Measurements from ENCODE around the gene SPNS2. TPM values are rescaled to one million over a fixed set of nuclear protein-coding genes. Genes with fewer than 3 reads are reported as not detected.

Gene SPNS2
- polyA plus RNA-seq, 1 donor from 2014 or later, result 39.7 TPM

- Histone ChIP-seq H3K79me2 (replicated peaks; ENCODE audit: insufficient read depth, low read length) (peaks cover 9% of the 10 kb centered on the region), H3K27me3 (ENCODE audit: insufficient read depth, low read depth, low read length) (peaks cover 2% of the 10 kb centered on the region), H2AFZ (ENCODE audit: low read depth, low read length) (no peak overlapping the region), H3K9me3 (ENCODE audit: low read length) (no peaks in the 10 kb centered on the region), H3K9ac (ENCODE audit: low read length) (no peak overlapping the region), H4K20me1 (ENCODE audit: insufficient read depth) (no peaks in the 10 kb centered on the region), H3K36me3 (ENCODE audit: insufficient read depth, low read length) (no peaks in the 10 kb centered on the region), H3K9me2 (ENCODE audit: insufficient read depth, low read length) (no peaks in the 10 kb centered on the region), H3K4me2 (ENCODE audit: low read length) (no peak overlapping the region), H3F3A (ENCODE audit: insufficient read depth, low read length, poor library complexity, severe bottlenecking) (no peaks in the 10 kb centered on the region), H3K27ac (ENCODE audit: low read length) (no peak overlapping the region), H3K4me3 (ENCODE audit: low read length) (no peak overlapping the region)
- no peak for TF ChIP-seq TAF1 (IDR thresholded peaks at IDR 0.05; ENCODE audit: low read depth)
- TF ChIP-seq SMC3 (conservative IDR thresholded peaks at IDR 0.05; ENCODE audit: poor library complexity), result no peak
- TF ChIP-seq RAD21 (conservative IDR thresholded peaks at IDR 0.05), result no peak
- TF ChIP-seq, protein P1, sequence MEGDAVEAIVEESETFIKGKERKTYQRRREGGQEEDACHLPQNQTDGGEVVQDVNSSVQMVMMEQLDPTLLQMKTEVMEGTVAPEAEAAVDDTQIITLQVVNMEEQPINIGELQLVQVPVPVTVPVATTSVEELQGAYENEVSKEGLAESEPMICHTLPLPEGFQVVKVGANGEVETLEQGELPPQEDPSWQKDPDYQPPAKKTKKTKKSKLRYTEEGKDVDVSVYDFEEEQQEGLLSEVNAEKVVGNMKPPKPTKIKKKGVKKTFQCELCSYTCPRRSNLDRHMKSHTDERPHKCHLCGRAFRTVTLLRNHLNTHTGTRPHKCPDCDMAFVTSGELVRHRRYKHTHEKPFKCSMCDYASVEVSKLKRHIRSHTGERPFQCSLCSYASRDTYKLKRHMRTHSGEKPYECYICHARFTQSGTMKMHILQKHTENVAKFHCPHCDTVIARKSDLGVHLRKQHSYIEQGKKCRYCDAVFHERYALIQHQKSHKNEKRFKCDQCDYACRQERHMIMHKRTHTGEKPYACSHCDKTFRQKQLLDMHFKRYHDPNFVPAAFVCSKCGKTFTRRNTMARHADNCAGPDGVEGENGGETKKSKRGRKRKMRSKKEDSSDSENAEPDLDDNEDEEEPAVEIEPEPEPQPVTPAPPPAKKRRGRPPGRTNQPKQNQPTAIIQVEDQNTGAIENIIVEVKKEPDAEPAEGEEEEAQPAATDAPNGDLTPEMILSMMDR (IDR thresholded peaks at IDR 0.05; ENCODE audit: poor library complexity, severe bottlenecking), result no peak
- TF ChIP-seq EZH2 (IDR thresholded peaks at IDR 0.05; ENCODE audit: borderline replicate concordance, insufficient read depth, low read length, poor library complexity, severe bottlenecking), result no peak
- TF ChIP-seq REST (IDR thresholded peaks at IDR 0.05; ENCODE audit: borderline replicate concordance), result no peak
- no peak for TF ChIP-seq MXI1 (conservative IDR thresholded peaks at IDR 0.05; ENCODE audit: poor library complexity, severe bottlenecking)
- no peak for TF ChIP-seq EP300 (conservative IDR thresholded peaks at IDR 0.05; ENCODE audit: poor library complexity, severe bottlenecking)
- no peak for TF ChIP-seq POLR2AphosphoS5 (IDR thresholded peaks at IDR 0.05)
These were observed 6.5 kb downstream of the SPNS2 start for GRCh38 chr17:4505187-4505586.

DNA sequence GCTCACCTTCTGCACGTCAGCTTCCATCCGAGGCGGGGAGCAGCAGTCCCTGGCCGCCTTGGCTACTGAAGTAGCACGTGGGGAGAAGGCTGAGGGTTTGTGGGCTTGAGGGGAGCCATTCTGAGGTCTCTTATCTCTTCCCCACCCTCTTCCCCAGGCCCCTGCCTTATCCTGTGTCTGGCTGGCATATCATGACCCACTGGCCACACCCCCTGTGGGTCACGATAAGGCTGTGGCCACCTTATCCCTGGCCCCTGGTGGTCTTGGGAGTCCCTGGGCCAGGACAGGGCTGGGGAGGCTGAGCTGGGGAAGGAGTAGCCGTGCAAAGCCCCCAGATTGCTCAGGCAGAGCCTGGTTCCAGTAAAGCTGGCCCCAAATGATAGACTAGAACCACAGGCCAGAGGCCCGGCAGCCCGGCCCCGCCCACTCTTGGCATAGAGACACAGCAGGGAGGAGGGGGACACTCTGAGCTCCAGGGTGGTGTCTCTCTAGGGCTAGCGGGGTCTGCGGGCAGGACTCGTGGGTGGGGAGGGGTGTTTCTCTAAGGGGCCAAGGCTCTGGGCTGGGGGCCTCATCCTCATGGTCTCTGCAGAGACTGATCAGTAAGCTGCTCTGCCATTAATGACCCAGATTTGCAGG is 7.6 kb downstream of the SPNS2 start:
- H3K36me3 ChIP-seq (ENCODE audit: insufficient read depth, low read length), result no peaks in the 10 kb centered on the region
- TF ChIP-seq, protein P1 (IDR thresholded peaks at IDR 0.05; ENCODE audit: poor library complexity, severe bottlenecking), result no peak
- no peak for TF ChIP-seq POLR2AphosphoS5 (IDR thresholded peaks at IDR 0.05)
- TF ChIP-seq REST (IDR thresholded peaks at IDR 0.05; ENCODE audit: borderline replicate concordance), result no peak
- TF ChIP-seq SMC3 (conservative IDR thresholded peaks at IDR 0.05; ENCODE audit: poor library complexity), result no peak
- no peak for TF ChIP-seq EP300 (conservative IDR thresholded peaks at IDR 0.05; ENCODE audit: poor library complexity, severe bottlenecking)
- TF ChIP-seq RAD21 (conservative IDR thresholded peaks at IDR 0.05), result no peak
- TF ChIP-seq TAF1 (IDR thresholded peaks at IDR 0.05; ENCODE audit: low read depth), result no peak
- TF ChIP-seq MXI1 (conservative IDR thresholded peaks at IDR 0.05; ENCODE audit: poor library complexity, severe bottlenecking), result no peak
- TF ChIP-seq EZH2 (IDR thresholded peaks at IDR 0.05; ENCODE audit: borderline replicate concordance, insufficient read depth, low read length, poor library complexity, severe bottlenecking), result no peak
- H3F3A ChIP-seq (ENCODE audit: insufficient read depth, low read length, poor library complexity, severe bottlenecking), result no peaks in the 10 kb centered on the region
- no peak overlapping the region for H3K9ac ChIP-seq (ENCODE audit: low read length)
- H3K27ac ChIP-seq (ENCODE audit: low read length), result no peak overlapping the region
- H3K4me2 ChIP-seq (ENCODE audit: low read length), result no peak overlapping the region
- H4K20me1 ChIP-seq (ENCODE audit: insufficient read depth), result no peaks in the 10 kb centered on the region
- H3K9me3 ChIP-seq (ENCODE audit: low read length), result no peaks in the 10 kb centered on the region
- H2AFZ ChIP-seq (ENCODE audit: low read depth, low read length), result no peak overlapping the region
- no peaks in the 10 kb centered on the region for H3K9me2 ChIP-seq (ENCODE audit: insufficient read depth, low read length)
- H3K27me3 ChIP-seq (ENCODE audit: insufficient read depth, low read depth, low read length), result no peaks in the 10 kb centered on the region
- H3K4me3 ChIP-seq (ENCODE audit: low read length), result no peak overlapping the region
- H3K79me2 ChIP-seq (replicated peaks; ENCODE audit: insufficient read depth, low read length), result no peaks in the 10 kb centered on the region
